Measurements from ENCODE around the gene REEP1.

DNA sequence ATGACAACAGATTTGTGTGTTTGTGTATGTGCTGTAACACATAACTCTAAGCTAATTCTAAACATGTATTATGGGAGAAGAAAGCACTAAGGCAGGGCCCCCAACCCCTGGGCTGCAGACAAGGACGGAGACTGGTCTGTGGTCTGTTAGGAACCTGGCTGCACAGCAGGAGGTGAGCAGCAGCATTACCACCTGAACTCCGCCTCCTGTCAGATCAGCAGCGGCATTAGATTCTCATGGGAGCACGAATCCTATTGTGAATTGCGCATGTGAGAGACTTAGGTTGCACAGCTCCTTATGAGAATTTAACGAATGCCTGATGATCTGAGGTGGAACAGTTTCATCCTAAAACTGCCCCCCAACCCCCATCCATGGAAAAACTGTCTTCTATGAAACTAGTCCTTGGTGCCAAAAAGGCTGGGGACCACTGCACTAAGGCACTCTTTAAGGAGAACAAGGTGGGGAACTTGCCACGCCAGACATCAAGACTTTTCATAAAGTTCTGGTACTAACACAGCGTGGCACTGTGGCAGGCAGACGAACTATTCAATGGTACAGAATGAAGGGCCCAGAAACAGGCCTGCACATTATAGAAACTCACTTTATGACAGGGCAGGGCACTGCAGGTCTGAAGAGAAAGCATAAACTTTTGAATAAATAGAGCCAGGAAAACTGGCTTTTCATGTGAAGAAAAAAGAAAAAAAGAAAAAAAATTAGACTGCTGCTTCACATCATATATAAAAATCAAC is 14.0 kb downstream of the REEP1 start:
- TF ChIP-seq CTCF (IDR thresholded peaks at IDR 0.05) = no peak
- no peak for TF ChIP-seq POLR2A (IDR thresholded peaks at IDR 0.05)
